ENCODE measurements around the gene APOBEC3B. TPM values are rescaled to one million over a fixed set of nuclear protein-coding genes. Genes with fewer than 3 reads are reported as not detected.

Gene APOBEC3B
- total RNA-seq, 3 donors from 2014 or later (not counting 1 experiment from before 2014, with no cell fraction given), result 1.7 to 2.3 (median 2.2) TPM

DNA sequence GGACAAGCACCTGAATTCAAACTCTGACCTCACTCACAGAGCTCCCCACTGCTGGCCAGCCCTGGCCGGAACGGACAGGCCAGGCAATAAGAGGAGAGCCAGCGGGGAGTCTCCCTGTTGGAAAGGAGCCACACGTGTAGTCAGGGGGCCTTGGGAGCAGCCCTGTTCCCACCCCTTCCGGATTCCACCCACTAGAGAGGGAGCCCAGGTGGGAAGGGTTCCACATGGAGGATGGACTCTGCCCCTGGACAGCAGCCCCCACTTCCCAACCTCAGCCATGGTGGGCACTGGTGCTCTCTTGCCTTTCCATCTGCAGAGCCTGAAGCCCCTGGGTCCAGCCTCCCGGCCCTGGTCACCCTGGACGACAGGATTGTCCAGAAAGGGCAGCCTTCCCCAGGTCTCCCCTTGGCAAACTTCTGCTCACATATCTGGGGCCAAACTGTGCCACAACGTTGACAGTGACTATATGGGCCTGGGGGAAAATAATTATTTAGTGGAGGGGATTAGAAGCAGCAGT, 32.2 kb upstream of the APOBEC3B start:
- peak in 1 of 2 donors; percentile 7 for DNase-seq
- no peak overlapping the region for H3K27ac ChIP-seq (ENCODE audit: low read length)
- WGBS (ENCODE audit: insufficient coverage), result 89% methylated on average over 8 of the region's 8 CpGs
- H3K27ac Mint-ChIP-seq, result no peak overlapping the region
- intact Hi-C loops (cut with micrococcal nuclease), result no loop called here
- H3K4me1 Mint-ChIP-seq, result peaks cover 0 to 7% of the 10 kb centered on the region in 2 donors
- H3K27me3 Mint-ChIP-seq (ENCODE audit: low read depth in 2 of 2), result peaks cover 22 to 28% of the 10 kb centered on the region in 2 donors
- H3K36me3 ChIP-seq (ENCODE audit: control insufficient read depth, insufficient read depth, low read length), result no peaks in the 10 kb centered on the region
- ATAC-seq, result no peak
- no peaks in the 10 kb centered on the region for H3K9me3 ChIP-seq (ENCODE audit: control insufficient read depth, insufficient read depth, low read length)
- peaks cover 18% of the 10 kb centered on the region for H3K4me1 ChIP-seq (ENCODE audit: control insufficient read depth, insufficient read depth, low read length)
- H3K27me3 ChIP-seq (ENCODE audit: control insufficient read depth, insufficient read depth, low read length), result no peaks in the 10 kb centered on the region
- no peaks in the 10 kb centered on the region for H3K36me3 Mint-ChIP-seq
- no peaks in the 10 kb centered on the region for H3K9me3 Mint-ChIP-seq
- H3K4me3 ChIP-seq (ENCODE audit: low read length), result no peak overlapping the region
- TF ChIP-seq CTCF (IDR thresholded peaks at IDR 0.05), result no peak
- no peak overlapping the region for H3K4me3 Mint-ChIP-seq

- H3K4me1 ChIP-seq (ENCODE audit: control insufficient read depth, insufficient read depth, low read length), result peaks cover 19% of the 10 kb centered on the region
- H3K9me3 Mint-ChIP-seq, result no peaks in the 10 kb centered on the region
- no peak overlapping the region for H3K4me3 ChIP-seq (ENCODE audit: low read length)
- H3K27ac Mint-ChIP-seq, result no peak overlapping the region
- WGBS (ENCODE audit: insufficient coverage), result 89% methylated on average over 13 of the region's 13 CpGs
- H3K4me3 Mint-ChIP-seq, result no peak overlapping the region
- H3K36me3 Mint-ChIP-seq, result no peaks in the 10 kb centered on the region
- no peaks in the 10 kb centered on the region for H3K36me3 ChIP-seq (ENCODE audit: control insufficient read depth, insufficient read depth, low read length)
- no peaks in the 10 kb centered on the region for H3K27me3 ChIP-seq (ENCODE audit: control insufficient read depth, insufficient read depth, low read length)
- no peaks in the 10 kb centered on the region for H3K9me3 ChIP-seq (ENCODE audit: control insufficient read depth, insufficient read depth, low read length)
- no peak for DNase-seq
- no peak for ATAC-seq
- TF ChIP-seq CTCF (IDR thresholded peaks at IDR 0.05), result no peak
- peaks cover 20 to 28% of the 10 kb centered on the region in 2 donors for H3K27me3 Mint-ChIP-seq (ENCODE audit: low read depth in 2 of 2)
- peaks cover 0 to 7% of the 10 kb centered on the region in 2 donors for H3K4me1 Mint-ChIP-seq
- no peak overlapping the region for H3K27ac ChIP-seq (ENCODE audit: low read length)
- intact Hi-C loops (cut with micrococcal nuclease), result no loop called here
Measured at GRCh38 chr22:38950527-38951295, 31.4 kb upstream of the APOBEC3B start.

GRCh38 chr22:38951734-38952133, 30.4 kb upstream of the APOBEC3B start:
- no peak for DNase-seq
- peaks cover 18 to 22% of the 10 kb centered on the region in 2 donors for H3K27me3 Mint-ChIP-seq (ENCODE audit: low read depth in 2 of 2)
- Histone ChIP-seq H3K27me3 (ENCODE audit: control insufficient read depth, insufficient read depth, low read length) (no peaks in the 10 kb centered on the region), H3K4me3 (ENCODE audit: low read length) (no peak overlapping the region), H3K27ac (ENCODE audit: low read length) (no peak overlapping the region), H3K9me3 (ENCODE audit: control insufficient read depth, insufficient read depth, low read length) (no peaks in the 10 kb centered on the region), H3K4me1 (ENCODE audit: control insufficient read depth, insufficient read depth, low read length) (peaks cover 19% of the 10 kb centered on the region), H3K36me3 (ENCODE audit: control insufficient read depth, insufficient read depth, low read length) (no peaks in the 10 kb centered on the region)
- H3K27ac Mint-ChIP-seq, result no peak overlapping the region
- H3K36me3 Mint-ChIP-seq, result no peaks in the 10 kb centered on the region
- H3K4me3 Mint-ChIP-seq, result no peak overlapping the region
- peak in 1 of 3 donors; percentile 24 for ATAC-seq
- H3K4me1 Mint-ChIP-seq, result peaks cover 0 to 7% of the 10 kb centered on the region in 2 donors
- TF ChIP-seq CTCF (IDR thresholded peaks at IDR 0.05), result no peak
- intact Hi-C loops (cut with micrococcal nuclease), result no loop called here
- no peaks in the 10 kb centered on the region for H3K9me3 Mint-ChIP-seq
- 46% methylated on average over 2 of the region's 2 CpGs for WGBS (ENCODE audit: insufficient coverage)

Measured in natural killer cell (primary cell).